ENCODE results near the gene GSTP1. TPM values are rescaled to one million over a fixed set of nuclear protein-coding genes. Genes with fewer than 3 reads are reported as not detected.

The GSTP1 gene
- 1,000 to 10,000 TPM; 3,504 to 3,523 TPM for polyA plus RNA-seq

DNA sequence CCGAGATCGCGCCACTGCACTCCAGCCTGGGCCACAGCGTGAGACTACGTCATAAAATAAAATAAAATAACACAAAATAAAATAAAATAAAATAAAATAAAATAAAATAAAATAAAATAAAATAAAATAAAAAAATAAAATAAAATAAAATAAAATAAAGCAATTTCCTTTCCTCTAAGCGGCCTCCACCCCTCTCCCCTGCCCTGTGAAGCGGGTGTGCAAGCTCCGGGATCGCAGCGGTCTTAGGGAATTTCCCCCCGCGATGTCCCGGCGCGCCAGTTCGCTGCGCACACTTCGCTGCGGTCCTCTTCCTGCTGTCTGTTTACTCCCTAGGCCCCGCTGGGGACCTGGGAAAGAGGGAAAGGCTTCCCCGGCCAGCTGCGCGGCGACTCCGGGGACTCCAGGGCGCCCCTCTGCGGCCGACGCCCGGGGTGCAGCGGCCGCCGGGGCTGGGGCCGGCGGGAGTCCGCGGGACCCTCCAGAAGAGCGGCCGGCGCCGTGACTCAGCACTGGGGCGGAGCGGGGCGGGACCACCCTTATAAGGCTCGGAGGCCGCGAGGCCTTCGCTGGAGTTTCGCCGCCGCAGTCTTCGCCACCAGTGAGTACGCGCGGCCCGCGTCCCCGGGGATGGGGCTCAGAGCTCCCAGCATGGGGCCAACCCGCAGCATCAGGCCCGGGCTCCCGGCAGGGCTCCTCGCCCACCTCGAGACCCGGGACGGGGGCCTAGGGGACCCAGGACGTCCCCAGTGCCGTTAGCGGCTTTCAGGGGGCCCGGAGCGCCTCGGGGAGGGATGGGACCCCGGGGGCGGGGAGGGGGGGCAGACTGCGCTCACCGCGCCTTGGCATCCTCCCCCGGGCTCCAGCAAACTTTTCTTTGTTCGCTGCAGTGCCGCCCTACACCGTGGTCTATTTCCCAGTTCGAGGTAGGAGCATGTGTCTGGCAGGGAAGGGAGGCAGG is at the start of gene GSTP1:
GSTP1 (plus strand) TSS at position 566 of the 958 bp plus-strand sequence; CDS start at position 598, 32 bp downstream.
- H3K4me3 ChIP-seq (ENCODE audit: low read depth in 1 of 2, low read length in 2 of 2), result peak within 1 kb of the TSS; percentile 73 to 81
- WGBS, 2 donors, result 2% methylated on average over 73 to 81 of the region's 81 CpGs
- no peaks in the 10 kb centered on the region for H3K9me3 ChIP-seq (ENCODE audit: control insufficient read depth in 2 of 2, insufficient read depth in 1 of 2, low read depth in 1 of 2, low read length in 1 of 2)
- peak within 1 kb of the TSS; percentile 99 to 100 for H3K27ac ChIP-seq (ENCODE audit: low read depth in 2 of 2, low read length in 1 of 2)
- peaks cover 3 to 19% of the 10 kb centered on the region in 2 donors for H3K36me3 ChIP-seq (ENCODE audit: control insufficient read depth in 2 of 2, insufficient read depth in 2 of 2, low read length in 1 of 2)
- H3K27me3 ChIP-seq (ENCODE audit: control insufficient read depth in 1 of 2, insufficient read depth in 2 of 2, low read length in 2 of 2), result no peaks in the 10 kb centered on the region
- H3K4me1 ChIP-seq (ENCODE audit: control insufficient read depth in 2 of 2, insufficient read depth in 2 of 2, low read length in 1 of 2), result peaks cover 0 to 15% of the 10 kb centered on the region in 2 donors

- Histone ChIP-seq H3K4me1 (ENCODE audit: control insufficient read depth in 2 of 2, insufficient read depth in 2 of 2, low read length in 1 of 2) (peaks cover 0 to 2% of the 10 kb centered on the region in 2 donors), H3K27me3 (ENCODE audit: control insufficient read depth in 1 of 2, insufficient read depth in 2 of 2, low read length in 2 of 2) (no peaks in the 10 kb centered on the region), H3K36me3 (ENCODE audit: control insufficient read depth in 2 of 2, insufficient read depth in 2 of 2, low read length in 1 of 2) (no peaks in the 10 kb centered on the region), H3K27ac (ENCODE audit: low read depth in 2 of 2, low read length in 1 of 2) (no peak overlapping the region), H3K4me3 (ENCODE audit: low read depth in 1 of 2, low read length in 2 of 2) (no peak overlapping the region), H3K9me3 (ENCODE audit: control insufficient read depth in 2 of 2, insufficient read depth in 1 of 2, low read depth in 1 of 2, low read length in 1 of 2) (peaks cover 0 to 7% of the 10 kb centered on the region in 2 donors)
- WGBS, 2 donors, result 29 to 31% methylated on average over 4 of the region's 4 CpGs
These were observed 49.4 kb upstream of the GSTP1 start for GRCh38 chr11:67534070-67534679.

- Histone ChIP-seq H3K4me3 (ENCODE audit: low read depth in 1 of 2, low read length in 2 of 2) (no peak overlapping the region), H3K9me3 (ENCODE audit: control insufficient read depth in 2 of 2, insufficient read depth in 1 of 2, low read depth in 1 of 2, low read length in 1 of 2) (peaks cover 0 to 7% of the 10 kb centered on the region in 2 donors), H3K27me3 (ENCODE audit: control insufficient read depth in 1 of 2, insufficient read depth in 2 of 2, low read length in 2 of 2) (no peaks in the 10 kb centered on the region), H3K27ac (ENCODE audit: low read depth in 2 of 2, low read length in 1 of 2) (no peak overlapping the region), H3K4me1 (ENCODE audit: control insufficient read depth in 2 of 2, insufficient read depth in 2 of 2, low read length in 1 of 2) (peaks cover 0 to 3% of the 10 kb centered on the region in 2 donors), H3K36me3 (ENCODE audit: control insufficient read depth in 2 of 2, insufficient read depth in 2 of 2, low read length in 1 of 2) (no peaks in the 10 kb centered on the region)
- 73 to 78% methylated on average over 1 of the region's 1 CpG for WGBS, 2 donors
These were observed 48.1 kb upstream of the GSTP1 start for GRCh38 chr11:67535561-67535960.

DNA sequence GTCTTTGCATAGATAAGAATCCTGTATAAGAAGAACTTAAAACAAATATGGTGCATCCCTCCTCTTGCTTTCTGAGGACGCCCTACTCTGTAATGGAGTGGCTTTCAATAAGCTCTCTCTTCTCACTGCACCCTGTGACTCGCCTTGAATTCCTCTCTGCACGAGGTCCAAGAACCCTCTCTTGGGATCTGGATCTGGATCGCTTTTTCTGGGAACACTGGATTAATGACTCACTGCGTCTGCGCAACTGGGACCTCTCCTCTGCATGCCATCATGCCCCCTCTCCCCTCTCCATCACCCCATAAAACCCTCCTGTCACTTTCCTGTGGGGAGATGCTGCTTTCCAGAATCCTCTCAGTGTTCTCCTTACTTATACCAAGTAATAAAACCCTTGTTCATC is 45.3 kb upstream of the GSTP1 start:
- H3K4me1 ChIP-seq (ENCODE audit: control insufficient read depth in 2 of 2, insufficient read depth in 2 of 2, low read length in 1 of 2), result peaks cover 0 to 3% of the 10 kb centered on the region in 2 donors
- H3K27me3 ChIP-seq (ENCODE audit: control insufficient read depth in 1 of 2, insufficient read depth in 2 of 2, low read length in 2 of 2), result no peaks in the 10 kb centered on the region
- 69 to 72% methylated on average over 6 of the region's 6 CpGs for WGBS, 2 donors
- H3K36me3 ChIP-seq (ENCODE audit: control insufficient read depth in 2 of 2, insufficient read depth in 2 of 2, low read length in 1 of 2), result no peaks in the 10 kb centered on the region
- no peak overlapping the region for H3K27ac ChIP-seq (ENCODE audit: low read depth in 2 of 2, low read length in 1 of 2)
- H3K4me3 ChIP-seq (ENCODE audit: low read depth in 1 of 2, low read length in 2 of 2), result no peak overlapping the region
- peaks cover 0 to 7% of the 10 kb centered on the region in 2 donors for H3K9me3 ChIP-seq (ENCODE audit: control insufficient read depth in 2 of 2, insufficient read depth in 1 of 2, low read depth in 1 of 2, low read length in 1 of 2)

- H3K4me3 ChIP-seq (ENCODE audit: low read depth in 1 of 2, low read length in 2 of 2), result no peak overlapping the region
- 88 to 89% methylated on average over 10 of the region's 10 CpGs for WGBS, 2 donors
- no peaks in the 10 kb centered on the region for H3K36me3 ChIP-seq (ENCODE audit: control insufficient read depth in 2 of 2, insufficient read depth in 2 of 2, low read length in 1 of 2)
These were observed 44.6 kb upstream of the GSTP1 start for GRCh38 chr11:67538823-67539505.

DNA sequence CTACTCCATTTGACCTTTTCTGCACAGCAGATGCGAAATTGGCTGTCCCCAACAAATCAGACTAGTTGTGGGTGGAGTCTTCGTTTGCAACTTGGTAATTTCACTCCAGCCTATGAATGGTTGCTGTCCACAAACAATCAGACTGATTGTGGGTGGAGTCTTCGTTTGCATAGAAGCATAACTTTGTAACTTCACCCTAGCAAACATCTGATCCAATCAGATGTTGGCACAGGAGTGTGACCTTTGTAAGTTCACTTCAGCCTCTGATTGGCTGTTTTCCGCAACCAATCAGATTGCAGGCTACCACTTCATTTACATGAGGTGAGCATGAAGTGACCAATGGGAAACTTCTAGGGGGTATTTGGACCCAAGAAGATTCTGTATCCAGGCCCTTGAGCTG is 44.1 kb upstream of the GSTP1 start:
- WGBS, 2 donors, result 83 to 85% methylated on average over 4 of the region's 4 CpGs

More at GRCh38 chr11:67538823-67539505, 44.6 kb upstream of the GSTP1 start:
- Histone ChIP-seq H3K9me3 (ENCODE audit: control insufficient read depth in 2 of 2, insufficient read depth in 1 of 2, low read depth in 1 of 2, low read length in 1 of 2) (peaks cover 0 to 3% of the 10 kb centered on the region in 2 donors), H3K27ac (ENCODE audit: low read depth in 2 of 2, low read length in 1 of 2) (no peak overlapping the region), H3K4me1 (ENCODE audit: control insufficient read depth in 2 of 2, insufficient read depth in 2 of 2, low read length in 1 of 2) (peaks cover 0 to 3% of the 10 kb centered on the region in 2 donors), H3K27me3 (ENCODE audit: control insufficient read depth in 1 of 2, insufficient read depth in 2 of 2, low read length in 2 of 2) (no peaks in the 10 kb centered on the region)

DNA sequence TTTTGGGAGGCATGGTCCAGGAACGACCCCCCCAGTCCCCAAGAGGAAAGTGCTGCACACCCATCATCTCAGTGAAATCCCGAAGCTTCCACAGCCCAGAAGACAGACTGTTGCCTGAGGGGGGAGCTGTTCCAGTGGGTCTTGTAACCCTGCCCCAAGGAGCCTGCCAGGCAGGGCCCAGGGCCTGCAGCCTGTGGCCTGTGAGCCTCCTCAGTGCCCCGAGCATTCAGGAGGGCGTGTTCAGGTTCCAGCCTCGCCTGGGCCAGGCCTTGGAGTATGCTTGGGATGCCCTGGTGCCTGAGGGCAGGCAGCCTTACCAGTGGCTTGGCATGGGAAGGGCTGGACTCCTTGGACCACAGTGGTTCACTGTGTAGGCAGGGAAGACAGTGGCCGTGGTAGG is 42.4 kb upstream of the GSTP1 start:
- 84 to 85% methylated on average over 6 of the region's 6 CpGs for WGBS, 2 donors
- H3K4me3 ChIP-seq (ENCODE audit: low read depth in 1 of 2, low read length in 2 of 2), result no peak overlapping the region
- H3K27ac ChIP-seq (ENCODE audit: low read depth in 2 of 2, low read length in 1 of 2), result no peak overlapping the region
- H3K9me3 ChIP-seq (ENCODE audit: control insufficient read depth in 2 of 2, insufficient read depth in 1 of 2, low read depth in 1 of 2, low read length in 1 of 2), result no peaks in the 10 kb centered on the region
- H3K27me3 ChIP-seq (ENCODE audit: control insufficient read depth in 1 of 2, insufficient read depth in 2 of 2, low read length in 2 of 2), result no peaks in the 10 kb centered on the region
- no peaks in the 10 kb centered on the region for H3K36me3 ChIP-seq (ENCODE audit: control insufficient read depth in 2 of 2, insufficient read depth in 2 of 2, low read length in 1 of 2)
- H3K4me1 ChIP-seq (ENCODE audit: control insufficient read depth in 2 of 2, insufficient read depth in 2 of 2, low read length in 1 of 2), result peaks cover 0 to 6% of the 10 kb centered on the region in 2 donors

More for the DNA sequence above, 44.1 kb upstream of the GSTP1 start:
- Histone ChIP-seq H3K4me3 (ENCODE audit: low read depth in 1 of 2, low read length in 2 of 2) (no peak overlapping the region), H3K4me1 (ENCODE audit: control insufficient read depth in 2 of 2, insufficient read depth in 2 of 2, low read length in 1 of 2) (peaks cover 0 to 3% of the 10 kb centered on the region in 2 donors), H3K27me3 (ENCODE audit: control insufficient read depth in 1 of 2, insufficient read depth in 2 of 2, low read length in 2 of 2) (no peaks in the 10 kb centered on the region), H3K27ac (ENCODE audit: low read depth in 2 of 2, low read length in 1 of 2) (no peak overlapping the region), H3K36me3 (ENCODE audit: control insufficient read depth in 2 of 2, insufficient read depth in 2 of 2, low read length in 1 of 2) (no peaks in the 10 kb centered on the region), H3K9me3 (ENCODE audit: control insufficient read depth in 2 of 2, insufficient read depth in 1 of 2, low read depth in 1 of 2, low read length in 1 of 2) (peaks cover 0 to 3% of the 10 kb centered on the region in 2 donors)

DNA sequence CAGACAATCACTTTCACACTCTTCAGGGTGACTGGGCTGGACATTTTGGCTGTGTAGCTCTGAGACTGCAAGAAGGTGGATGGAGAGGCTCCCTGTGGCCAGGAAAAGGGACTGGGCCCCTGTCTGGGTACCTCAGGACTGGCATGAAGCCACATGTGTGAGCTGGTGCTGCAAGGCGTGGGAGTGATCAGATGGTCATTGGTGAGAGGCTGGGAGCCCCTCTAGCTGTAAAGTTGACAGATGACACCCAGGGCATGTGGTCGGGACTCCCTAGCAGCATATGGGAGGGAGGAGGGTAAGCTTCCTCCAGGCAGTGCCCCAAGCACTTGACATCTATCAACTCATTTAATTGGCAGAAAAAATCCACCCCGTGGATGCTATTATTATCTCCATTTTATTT is 41.4 kb upstream of the GSTP1 start:
- Histone ChIP-seq H3K27ac (ENCODE audit: low read depth in 2 of 2, low read length in 1 of 2) (no peak overlapping the region), H3K4me1 (ENCODE audit: control insufficient read depth in 2 of 2, insufficient read depth in 2 of 2, low read length in 1 of 2) (peaks cover 0 to 6% of the 10 kb centered on the region in 2 donors), H3K9me3 (ENCODE audit: control insufficient read depth in 2 of 2, insufficient read depth in 1 of 2, low read depth in 1 of 2, low read length in 1 of 2) (no peaks in the 10 kb centered on the region), H3K4me3 (ENCODE audit: low read depth in 1 of 2, low read length in 2 of 2) (no peak overlapping the region), H3K36me3 (ENCODE audit: control insufficient read depth in 2 of 2, insufficient read depth in 2 of 2, low read length in 1 of 2) (no peaks in the 10 kb centered on the region), H3K27me3 (ENCODE audit: control insufficient read depth in 1 of 2, insufficient read depth in 2 of 2, low read length in 2 of 2) (no peaks in the 10 kb centered on the region)
- WGBS, 2 donors, result 70 to 77% methylated on average over 3 of the region's 3 CpGs

- Histone ChIP-seq H3K4me1 (ENCODE audit: control insufficient read depth in 2 of 2, insufficient read depth in 2 of 2, low read length in 1 of 2) (peaks cover 0 to 6% of the 10 kb centered on the region in 2 donors), H3K36me3 (ENCODE audit: control insufficient read depth in 2 of 2, insufficient read depth in 2 of 2, low read length in 1 of 2) (no peaks in the 10 kb centered on the region), H3K9me3 (ENCODE audit: control insufficient read depth in 2 of 2, insufficient read depth in 1 of 2, low read depth in 1 of 2, low read length in 1 of 2) (no peaks in the 10 kb centered on the region), H3K4me3 (ENCODE audit: low read depth in 1 of 2, low read length in 2 of 2) (no peak overlapping the region), H3K27ac (ENCODE audit: low read depth in 2 of 2, low read length in 1 of 2) (no peak overlapping the region), H3K27me3 (ENCODE audit: control insufficient read depth in 1 of 2, insufficient read depth in 2 of 2, low read length in 2 of 2) (no peaks in the 10 kb centered on the region)
- 71 to 81% methylated on average over 6 to 7 of the region's 7 CpGs for WGBS, 2 donors
These were observed 40.6 kb upstream of the GSTP1 start for GRCh38 chr11:67542971-67543370.
